Spinal cord (tissue), 10 donors: ENCODE data around the gene PPY. TPM values are rescaled to one million over a fixed set of nuclear protein-coding genes. Genes with fewer than 3 reads are reported as not detected.

Experiments used
- DNase-seq, 6 donors: peaks; one replicate each; pipeline versions ENCODE4 v3.0.0 to v3.0.0-alpha.2; 2013 to 2015; ENCODE audit warnings: low spot score in 6 of 6, low read depth in 4 of 6
- H3K27ac ChIP-seq: one replicate; pipeline ENCODE4 v1.5.1; 2013; ENCODE audit warnings: low read depth, low read length, control low read depth
- H3K27me3 ChIP-seq: one replicate; pipeline ENCODE4 v1.6.1; 2013; ENCODE audit warnings: low read length; ENCODE audit not compliant: control insufficient read depth, insufficient read depth
- H3K36me3 ChIP-seq: one replicate; pipeline ENCODE4 v1.6.1; 2013; ENCODE audit warnings: low read length; ENCODE audit not compliant: control insufficient read depth, insufficient read depth
- H3K4me1 ChIP-seq: one replicate; pipeline ENCODE4 v1.6.1; 2013; ENCODE audit warnings: low read length; ENCODE audit not compliant: control insufficient read depth, insufficient read depth
- H3K4me3 ChIP-seq: one replicate; pipeline ENCODE4 v1.5.1; 2013; ENCODE audit warnings: low read depth, low read length, control low read depth
- H3K9me3 ChIP-seq: one replicate; pipeline ENCODE4 v1.6.1; 2013; ENCODE audit warnings: low read length; ENCODE audit not compliant: control insufficient read depth, insufficient read depth
- WGBS: methylation state at CpG from one replicate; pipeline ENCODE4 v1.1.5; 2013; ENCODE audit warnings: missing lambda C conversion rate; ENCODE audit not compliant: insufficient coverage; 5-methylcytosine and 5-hydroxymethylcytosine counted together
- polyA plus RNA-seq, 2 donors: library from polyadenylated mRNA; unstranded; fragments of 120-200 nt; gene quantifications; one replicate each; pipeline ENCODE4 v1.2.1, GENCODE V29; 2013; ENCODE audit not compliant: insufficient read length in 2 of 2
- total RNA-seq, 2 donors: library from RNA; depleted of rRNA in 1 of 2; stranded (reverse); fragments of 120-200 nt in 1 of 2; fragments of >200 nt in 1 of 2; gene quantifications; one replicate each; pipeline versions ENCODE4 v1.2.3 to v1.2.4, GENCODE V29; 2013 to 2014
- donor health status: healthy.

Gene PPY
- total and polyA plus RNA-seq, 4 donors, result not detected

DNA sequence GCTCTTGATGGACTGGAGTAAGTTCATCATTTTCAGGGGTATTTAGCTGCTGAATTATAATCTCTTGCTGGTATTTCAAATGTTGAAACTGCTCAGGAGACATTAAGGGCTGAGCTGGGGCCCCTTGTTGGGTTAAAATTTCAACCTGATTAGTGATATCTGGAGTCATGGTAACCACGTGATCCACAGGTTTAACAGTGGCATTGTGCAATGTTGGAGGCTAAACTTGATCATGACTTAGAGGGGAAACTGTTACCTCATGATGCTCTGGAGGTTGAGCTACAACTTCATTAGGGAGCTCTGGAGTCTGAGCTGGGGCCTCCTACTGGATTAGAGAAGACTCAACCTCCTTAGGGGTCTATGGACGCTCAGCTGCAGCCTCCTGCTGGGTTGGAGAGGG lies 17.7 kb downstream of the PPY start:
- Histone ChIP-seq H3K36me3 (no peaks in the 10 kb centered on the region), H3K4me1 (peaks cover 11% of the 10 kb centered on the region), H3K9me3 (no peaks in the 10 kb centered on the region), H3K27me3 (peaks cover 31% of the 10 kb centered on the region), H3K4me3 (no peak overlapping the region), H3K27ac (no peak overlapping the region)
- 75% methylated on average over 1 of the region's 2 CpGs for WGBS
- no peak for DNase-seq

- peaks cover 33% of the 10 kb centered on the region for H3K27me3 ChIP-seq
- no peaks in the 10 kb centered on the region for H3K36me3 ChIP-seq
- H3K27ac ChIP-seq, result no peak overlapping the region
- WGBS, result 51% methylated on average over 9 of the region's 10 CpGs
- no peaks in the 10 kb centered on the region for H3K9me3 ChIP-seq
- DNase-seq, result no peak
- H3K4me1 ChIP-seq, result peaks cover 11% of the 10 kb centered on the region
- no peak overlapping the region for H3K4me3 ChIP-seq
Observed at GRCh38 chr17:43920500-43921095, 21.7 kb downstream of the PPY start.

- WGBS, result 75% methylated on average over 12 of the region's 13 CpGs
- Histone ChIP-seq H3K27ac (no peak overlapping the region), H3K36me3 (no peaks in the 10 kb centered on the region), H3K27me3 (peaks cover 31% of the 10 kb centered on the region), H3K9me3 (no peaks in the 10 kb centered on the region), H3K4me3 (no peak overlapping the region), H3K4me1 (peaks cover 11% of the 10 kb centered on the region)
- no peak for DNase-seq
Observed at GRCh38 chr17:43918026-43918389, 24.3 kb downstream of the PPY start.

- no peaks in the 10 kb centered on the region for H3K9me3 ChIP-seq
- peaks cover 11% of the 10 kb centered on the region for H3K4me1 ChIP-seq
- no peak overlapping the region for H3K4me3 ChIP-seq
- no peak overlapping the region for H3K27ac ChIP-seq
- no peaks in the 10 kb centered on the region for H3K36me3 ChIP-seq
- WGBS, result 17% methylated on average over 42 of the region's 43 CpGs
- peaks cover 31% of the 10 kb centered on the region for H3K27me3 ChIP-seq
- peak in 2 of 6 donors; percentile 49 to 66 for DNase-seq
Observed at GRCh38 chr17:43917348-43918025, 24.8 kb downstream of the PPY start.

DNA sequence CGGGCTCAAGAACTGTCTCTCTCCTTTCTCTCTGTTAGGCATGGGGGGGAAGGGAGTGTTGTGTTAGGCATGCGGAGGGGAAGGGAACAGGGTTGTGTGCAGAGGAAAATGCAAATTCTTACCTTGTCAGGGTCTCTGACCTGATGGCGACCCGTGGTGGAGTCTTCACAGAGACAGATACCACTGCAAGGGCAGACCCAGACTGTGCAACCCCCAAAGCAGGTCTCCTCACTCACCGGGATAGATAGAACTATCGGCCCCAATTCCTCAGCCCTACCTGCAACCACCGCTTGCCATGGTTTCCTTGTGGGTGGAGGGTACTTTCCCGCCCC lies 25.3 kb downstream of the PPY start:
- DNase-seq, result no peak
- peaks cover 13% of the 10 kb centered on the region for H3K4me1 ChIP-seq
- H3K9me3 ChIP-seq, result no peaks in the 10 kb centered on the region
- H3K4me3 ChIP-seq, result no peak overlapping the region
- 55% methylated on average over 5 of the region's 8 CpGs for WGBS
- H3K27ac ChIP-seq, result no peak overlapping the region
- H3K27me3 ChIP-seq, result peaks cover 31% of the 10 kb centered on the region
- no peaks in the 10 kb centered on the region for H3K36me3 ChIP-seq

DNA sequence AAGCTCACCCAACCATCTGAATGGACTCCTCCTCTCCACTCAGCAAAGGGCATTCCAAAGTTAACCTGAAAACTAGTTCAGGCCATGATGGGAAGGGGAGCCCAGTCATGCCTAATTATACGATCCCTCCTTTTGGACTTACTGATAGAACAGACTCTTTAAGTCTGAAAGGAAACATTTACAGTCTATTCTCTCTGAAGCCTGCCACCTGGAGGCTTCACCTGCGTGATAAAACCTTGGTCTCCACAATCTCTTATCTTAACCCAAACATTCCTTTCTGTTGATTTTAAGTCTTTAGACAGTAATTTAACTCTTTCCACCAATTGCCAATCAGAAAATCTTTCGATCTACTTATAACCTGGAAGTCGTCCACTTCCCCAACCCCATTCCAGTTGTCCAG lies 25.9 kb downstream of the PPY start:
- Histone ChIP-seq H3K36me3 (no peaks in the 10 kb centered on the region), H3K9me3 (no peaks in the 10 kb centered on the region), H3K27ac (no peak overlapping the region), H3K4me1 (peaks cover 13% of the 10 kb centered on the region), H3K27me3 (peaks cover 31% of the 10 kb centered on the region), H3K4me3 (no peak overlapping the region)
- WGBS, result 85% methylated on average over 4 of the region's 4 CpGs
- DNase-seq, result no peak

- H3K36me3 ChIP-seq, result no peaks in the 10 kb centered on the region
- H3K4me3 ChIP-seq, result no peak overlapping the region
- H3K9me3 ChIP-seq, result no peaks in the 10 kb centered on the region
- H3K4me1 ChIP-seq, result peaks cover 13% of the 10 kb centered on the region
- 84% methylated on average over 2 of the region's 3 CpGs for WGBS
- no peak overlapping the region for H3K27ac ChIP-seq
- DNase-seq, result no peak
- peaks cover 31% of the 10 kb centered on the region for H3K27me3 ChIP-seq
Observed at GRCh38 chr17:43915559-43915958, 26.7 kb downstream of the PPY start.

DNA sequence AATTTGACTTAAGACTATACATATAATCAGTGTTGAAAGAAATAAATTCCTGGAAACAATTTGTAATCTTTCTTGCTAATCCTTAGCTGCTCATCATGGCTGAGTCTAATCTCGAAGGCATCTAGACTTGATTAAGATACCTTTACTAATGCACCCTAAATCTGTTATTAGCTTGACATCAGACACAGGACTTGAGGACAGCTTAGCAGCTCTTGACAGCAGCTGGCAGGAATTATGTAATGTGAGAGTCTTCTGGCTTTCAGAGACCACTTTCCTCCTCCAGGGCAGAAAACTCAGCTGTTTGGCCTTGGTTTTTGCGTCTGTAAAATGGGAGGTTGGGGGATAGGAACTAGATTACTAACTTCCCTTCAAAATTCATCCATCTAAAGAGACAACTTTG lies 27.8 kb downstream of the PPY start:
- peaks cover 31% of the 10 kb centered on the region for H3K27me3 ChIP-seq
- H3K4me3 ChIP-seq, result no peak overlapping the region
- H3K4me1 ChIP-seq, result peaks cover 13% of the 10 kb centered on the region
- WGBS, result no CpG with 5 or more reads among the region's 2 CpGs
- H3K9me3 ChIP-seq, result no peaks in the 10 kb centered on the region
- no peak for DNase-seq
- H3K27ac ChIP-seq, result no peak overlapping the region
- H3K36me3 ChIP-seq, result no peaks in the 10 kb centered on the region

GRCh38 chr17:43913584-43913983 lies 28.7 kb downstream of the PPY start:
- Histone ChIP-seq H3K27ac (no peak overlapping the region), H3K4me3 (no peak overlapping the region), H3K4me1 (peaks cover 14% of the 10 kb centered on the region), H3K27me3 (peaks cover 25% of the 10 kb centered on the region), H3K36me3 (no peaks in the 10 kb centered on the region), H3K9me3 (no peaks in the 10 kb centered on the region)
- WGBS, result 78% methylated on average over 4 of the region's 6 CpGs
- DNase-seq, result no peak

GRCh38 chr17:43912635-43913304 lies 29.5 kb downstream of the PPY start:
- no peaks in the 10 kb centered on the region for H3K9me3 ChIP-seq
- no peak overlapping the region for H3K4me3 ChIP-seq
- WGBS, result 69% methylated on average over 4 of the region's 4 CpGs
- peaks cover 22% of the 10 kb centered on the region for H3K27me3 ChIP-seq
- no peak overlapping the region for H3K27ac ChIP-seq
- DNase-seq, result no peak
- H3K36me3 ChIP-seq, result no peaks in the 10 kb centered on the region
- H3K4me1 ChIP-seq, result peaks cover 18% of the 10 kb centered on the region
